KOPT-K1 (cell line): Measurements from ENCODE around the gene DOCK7.
A peak's percentile ranks its signal among the peaks of the same experiment; 100 is the strongest.

Experiments
- H3K27ac ChIP-seq: fragments of 200-600 bp; sonication (generic); 2 replicates; pipeline ENCODE4 v1.5.1; 2016; ENCODE audit warnings: antibody characterized with exemption, mild to moderate bottlenecking, low read depth, low read length; ENCODE audit not compliant: poor library complexity, severe bottlenecking
- H3K36me3 ChIP-seq: fragments of 200-600 bp; sonication (generic); 2 replicates; pipeline ENCODE4 v1.5.1; 2017; ENCODE audit warnings: antibody characterized with exemption, mild to moderate bottlenecking, low read length, moderate library complexity; ENCODE audit not compliant: insufficient read depth
- H3K9me3 ChIP-seq: fragments of 200-600 bp; sonication (generic); 2 replicates; pipeline ENCODE4 v1.5.1; 2017; ENCODE audit warnings: antibody characterized with exemption, low read length, mild to moderate bottlenecking; ENCODE audit not compliant: insufficient read depth, poor library complexity, severe bottlenecking

The DOCK7 gene

GRCh38 chr1:62438163-62438562 is 250.0 kb downstream of the DOCK7 start:
- peak overlapping the region; percentile 97 for H3K27ac ChIP-seq
- peaks cover 35% of the 10 kb centered on the region for H3K36me3 ChIP-seq

DNA sequence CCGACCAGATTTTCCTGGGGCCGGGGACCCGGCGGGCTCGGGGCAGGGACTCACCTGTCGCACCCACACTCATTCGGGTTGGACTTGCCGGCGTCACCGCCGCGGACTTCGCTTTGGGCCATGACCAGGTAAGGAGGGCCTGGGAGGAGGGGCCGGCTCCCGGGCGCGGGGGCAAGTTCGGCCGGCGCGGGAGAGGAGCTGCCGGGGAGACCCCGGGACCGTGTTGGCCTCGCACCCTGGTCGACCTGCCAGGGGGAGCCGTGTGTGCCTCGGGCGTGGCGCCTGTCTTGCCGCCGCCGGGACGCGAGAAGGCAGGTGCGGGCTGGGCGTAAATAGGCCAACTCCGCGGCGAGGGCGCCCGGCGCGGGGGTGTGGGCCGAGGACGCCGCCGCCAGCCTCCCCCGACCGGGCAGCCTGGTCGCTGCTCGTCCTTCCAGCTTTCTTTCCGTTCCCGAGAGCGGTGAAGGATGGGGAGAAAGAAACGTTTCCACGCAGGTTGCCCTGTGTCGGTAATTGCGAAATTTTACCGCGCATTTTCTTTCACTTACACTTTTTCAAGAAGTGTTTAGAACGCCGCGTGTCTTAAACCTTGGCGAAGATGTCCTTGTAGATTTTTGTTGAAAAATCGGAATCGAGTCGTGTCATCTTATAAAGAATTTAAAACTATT is 250.8 kb downstream of the DOCK7 start:
- peak overlapping the region; percentile 97 for H3K27ac ChIP-seq
- H3K9me3 ChIP-seq = no peaks in the 10 kb centered on the region
- H3K36me3 ChIP-seq = peaks cover 28% of the 10 kb centered on the region

More at GRCh38 chr1:62438163-62438562, 250.0 kb downstream of the DOCK7 start:
- no peaks in the 10 kb centered on the region for H3K9me3 ChIP-seq

- Histone ChIP-seq H3K27ac (peak within 1 kb of the TSS; percentile 97), H3K36me3 (peaks cover 20% of the 10 kb centered on the region), H3K9me3 (no peaks in the 10 kb centered on the region)
These were observed 251.5 kb downstream of the DOCK7 start, which contains the start of gene USP1 for GRCh38 chr1:62436466-62437272. Gene USP1, plus strand, starts transcription at chr1:62437049. Its CDS starts 2,819 bp downstream, at chr1:62439868.

DNA sequence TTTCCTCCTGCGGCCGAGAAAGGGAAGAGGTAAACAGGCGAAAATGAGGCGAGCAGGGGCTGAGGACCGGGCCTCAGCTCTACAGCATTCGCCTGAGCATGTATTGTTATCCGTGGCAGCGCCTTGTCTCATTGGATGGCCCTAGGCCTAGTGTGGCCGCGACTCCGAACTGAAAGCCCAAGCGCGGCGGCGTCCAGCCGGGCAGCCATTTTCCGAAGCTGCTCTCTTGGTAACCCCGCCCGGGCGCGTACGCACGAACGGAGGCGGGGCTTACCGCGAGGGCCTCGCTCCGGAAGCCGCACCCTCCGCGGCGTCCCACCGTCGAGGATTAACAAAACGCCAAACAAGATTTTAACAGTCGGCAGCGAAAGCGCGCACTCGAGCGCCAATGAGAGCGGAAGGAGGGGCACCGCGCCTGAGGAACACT is 252.1 kb downstream of the DOCK7 start:
- H3K27ac ChIP-seq = peak overlapping the region; percentile 96
- peaks cover 14% of the 10 kb centered on the region for H3K36me3 ChIP-seq
- H3K9me3 ChIP-seq = no peaks in the 10 kb centered on the region

GRCh38 chr1:62435231-62436038 is 252.8 kb downstream of the DOCK7 start:
- H3K9me3 ChIP-seq = no peaks in the 10 kb centered on the region
- peak overlapping the region; percentile 96 for H3K27ac ChIP-seq
- peaks cover 8% of the 10 kb centered on the region for H3K36me3 ChIP-seq

GRCh38 chr1:62434618-62435001 is 253.6 kb downstream of the DOCK7 start:
- Histone ChIP-seq H3K27ac (no peak overlapping the region), H3K9me3 (no peaks in the 10 kb centered on the region), H3K36me3 (peaks cover under 1% of the 10 kb centered on the region; the same call in 1 of the 2 replicates)

DNA sequence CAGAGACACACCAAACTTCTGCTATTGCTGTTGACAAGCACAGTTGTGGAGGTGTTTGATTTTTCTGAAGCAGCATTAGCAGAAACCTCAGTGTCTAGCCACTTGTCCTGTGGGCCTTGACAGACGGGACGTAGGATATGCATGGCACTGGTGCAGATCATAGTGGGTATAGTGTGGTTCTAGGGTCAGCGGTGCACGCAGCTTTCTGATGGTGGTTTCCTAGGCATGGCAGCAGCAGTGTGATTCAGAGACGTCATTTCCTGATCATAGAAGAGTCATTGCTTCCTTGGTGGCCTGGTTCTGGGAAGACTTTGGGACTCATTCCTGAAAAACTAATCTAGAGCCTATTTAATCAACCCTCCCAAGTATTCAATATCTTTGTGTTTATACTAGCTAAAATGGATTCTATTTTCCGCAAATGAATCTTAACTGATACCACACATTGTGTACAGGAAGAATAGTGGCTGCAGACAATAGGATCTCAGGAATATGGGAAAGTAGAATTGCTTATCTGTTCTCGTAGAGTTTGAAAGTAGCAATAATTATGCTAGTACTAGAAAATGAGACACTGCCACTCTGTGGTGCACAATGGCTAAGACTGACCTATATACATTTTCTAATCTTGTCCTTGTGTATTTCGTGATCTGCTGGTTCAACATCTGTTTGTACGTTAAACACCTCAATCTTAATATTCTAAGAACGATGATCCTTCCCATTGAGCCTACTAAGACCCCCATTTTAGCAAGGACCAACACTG is 254.1 kb downstream of the DOCK7 start:
- Histone ChIP-seq H3K9me3 (no peaks in the 10 kb centered on the region), H3K36me3 (no peaks in the 10 kb centered on the region), H3K27ac (no peak overlapping the region)

GRCh38 chr1:62429581-62429980 is 258.6 kb downstream of the DOCK7 start:
- Histone ChIP-seq H3K27ac (no peak overlapping the region), H3K9me3 (no peaks in the 10 kb centered on the region), H3K36me3 (no peaks in the 10 kb centered on the region)

- no peaks in the 10 kb centered on the region for H3K36me3 ChIP-seq
- H3K27ac ChIP-seq = no peak overlapping the region
These were observed 259.8 kb downstream of the DOCK7 start for GRCh38 chr1:62428351-62428750.

GRCh38 chr1:62426794-62427193 is 261.4 kb downstream of the DOCK7 start:
- Histone ChIP-seq H3K9me3 (no peaks in the 10 kb centered on the region), H3K27ac (no peak overlapping the region), H3K36me3 (no peaks in the 10 kb centered on the region)

More at GRCh38 chr1:62428351-62428750, 259.8 kb downstream of the DOCK7 start:
- no peaks in the 10 kb centered on the region for H3K9me3 ChIP-seq

DNA sequence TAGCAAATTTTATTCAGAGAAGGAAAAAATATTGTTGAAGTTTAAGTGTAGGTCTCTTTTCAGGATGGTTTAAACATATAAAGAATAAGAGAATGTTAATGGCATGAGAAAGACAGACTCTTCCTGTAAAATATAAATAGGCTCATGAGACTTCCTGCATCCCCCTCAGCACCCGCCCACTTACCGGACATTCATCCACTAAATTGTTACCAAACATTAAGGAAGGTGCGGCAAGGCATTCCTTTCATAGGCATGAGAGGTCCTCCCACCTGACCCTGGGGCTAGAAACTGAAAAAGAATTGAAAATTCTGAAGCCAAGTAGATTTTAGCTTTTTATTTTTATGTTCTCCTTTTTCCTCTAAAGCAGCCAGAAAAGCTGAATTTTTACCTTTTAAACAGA is 261.9 kb downstream of the DOCK7 start:
- no peaks in the 10 kb centered on the region for H3K9me3 ChIP-seq
- no peak overlapping the region for H3K27ac ChIP-seq

DNA sequence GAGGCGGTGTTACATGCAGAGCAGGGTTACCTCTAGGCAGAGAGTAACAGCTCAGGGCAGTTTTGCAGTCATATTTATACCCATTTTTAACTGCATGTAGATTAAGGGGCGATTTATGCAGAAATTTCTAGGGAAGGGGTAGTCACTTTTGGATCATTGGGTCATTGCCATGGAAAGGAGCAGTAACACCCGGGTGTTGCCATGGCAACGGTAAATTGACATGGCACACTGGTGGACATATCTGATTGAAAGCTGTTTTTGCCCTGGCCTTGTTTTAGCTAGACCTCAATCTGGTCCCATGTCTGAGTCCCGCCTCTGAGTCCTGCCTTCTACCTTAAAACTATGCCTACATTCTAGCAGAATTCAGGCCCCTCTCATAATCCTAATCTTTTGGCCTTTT is 263.1 kb downstream of the DOCK7 start:
- no peaks in the 10 kb centered on the region for H3K9me3 ChIP-seq
- no peak overlapping the region for H3K27ac ChIP-seq
- H3K36me3 ChIP-seq = no peaks in the 10 kb centered on the region

More for the DNA sequence above, 261.9 kb downstream of the DOCK7 start:
- H3K36me3 ChIP-seq = no peaks in the 10 kb centered on the region

GRCh38 chr1:62424411-62424810 is 263.8 kb downstream of the DOCK7 start:
- Histone ChIP-seq H3K9me3 (no peaks in the 10 kb centered on the region), H3K27ac (no peak overlapping the region), H3K36me3 (no peaks in the 10 kb centered on the region)

DNA sequence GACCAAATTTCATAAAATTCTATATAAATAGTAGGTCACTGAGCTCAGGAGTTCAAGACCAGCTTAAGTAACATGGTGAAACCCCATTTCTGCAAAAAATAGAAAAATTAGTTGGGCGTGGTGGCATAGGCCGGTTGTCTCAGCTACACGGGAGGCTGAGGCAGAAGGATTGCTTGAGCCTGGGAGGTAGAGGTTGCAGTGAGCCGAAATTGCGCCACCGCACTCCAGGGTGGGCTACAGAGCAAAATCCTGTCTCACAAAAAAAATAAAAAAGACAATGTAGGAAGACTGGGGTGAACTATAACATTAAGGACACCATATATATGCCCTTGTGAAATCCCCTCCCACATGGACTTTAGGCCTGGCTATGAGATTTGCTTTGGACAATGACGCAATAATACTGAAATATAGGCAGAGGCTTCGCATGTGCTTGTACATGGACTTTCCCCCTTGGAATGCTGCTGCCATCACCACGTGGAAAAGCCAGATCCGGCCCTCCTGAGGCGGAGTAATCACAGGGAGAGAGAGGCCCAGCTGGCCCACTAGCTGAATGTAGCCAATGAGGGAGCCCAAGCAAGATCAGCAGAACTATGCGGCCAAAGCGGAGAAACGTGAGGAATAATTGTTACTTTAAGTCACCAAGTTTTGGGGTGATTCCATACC is 264.5 kb downstream of the DOCK7 start:
- H3K9me3 ChIP-seq = no peaks in the 10 kb centered on the region
- no peaks in the 10 kb centered on the region for H3K36me3 ChIP-seq
- no peak overlapping the region for H3K27ac ChIP-seq
